IPS DF 6.9 (cell line): Measurements from ENCODE around the gene CCDC57.

Source experiments
- DNase-seq: peaks from one replicate; pipeline ENCODE4 v3.0.0-alpha.2; 2013; ENCODE audit warnings: low read depth, low spot score
- H3K27ac ChIP-seq: one replicate; pipeline ENCODE4 v1.5.1; 2013; ENCODE audit warnings: low read length, control low read depth
- H3K27me3 ChIP-seq: 2 replicates; pipeline ENCODE4 v1.6.1; 2013; ENCODE audit warnings: mild to moderate bottlenecking, low read length; ENCODE audit not compliant: control insufficient read depth, insufficient read depth
- H3K36me3 ChIP-seq: 2 replicates; pipeline ENCODE4 v1.6.1; 2013; ENCODE audit warnings: low read length; ENCODE audit not compliant: control insufficient read depth, insufficient read depth
- H3K4me1 ChIP-seq: 2 replicates; pipeline ENCODE4 v1.6.1; 2013; ENCODE audit warnings: low read length; ENCODE audit not compliant: control insufficient read depth, insufficient read depth
- H3K4me3 ChIP-seq: 2 replicates; pipeline ENCODE4 v1.5.1; 2013; ENCODE audit warnings: mild to moderate bottlenecking, low read length
- H3K9me3 ChIP-seq: 2 replicates; pipeline ENCODE4 v1.6.1; 2013; ENCODE audit warnings: low read length, inconsistent platforms; ENCODE audit not compliant: control insufficient read depth, insufficient read depth
- WGBS: extraction: QIAGEN DNeasy Blood & Tissue Kit; methylation state at CpG from one replicate; pipeline ENCODE4 v1.1.7; 2013; ENCODE audit warnings: mixed read lengths, missing lambda C conversion rate; ENCODE audit not compliant: insufficient read length, insufficient coverage; 5-methylcytosine and 5-hydroxymethylcytosine counted together

CCDC57 gene

DNA sequence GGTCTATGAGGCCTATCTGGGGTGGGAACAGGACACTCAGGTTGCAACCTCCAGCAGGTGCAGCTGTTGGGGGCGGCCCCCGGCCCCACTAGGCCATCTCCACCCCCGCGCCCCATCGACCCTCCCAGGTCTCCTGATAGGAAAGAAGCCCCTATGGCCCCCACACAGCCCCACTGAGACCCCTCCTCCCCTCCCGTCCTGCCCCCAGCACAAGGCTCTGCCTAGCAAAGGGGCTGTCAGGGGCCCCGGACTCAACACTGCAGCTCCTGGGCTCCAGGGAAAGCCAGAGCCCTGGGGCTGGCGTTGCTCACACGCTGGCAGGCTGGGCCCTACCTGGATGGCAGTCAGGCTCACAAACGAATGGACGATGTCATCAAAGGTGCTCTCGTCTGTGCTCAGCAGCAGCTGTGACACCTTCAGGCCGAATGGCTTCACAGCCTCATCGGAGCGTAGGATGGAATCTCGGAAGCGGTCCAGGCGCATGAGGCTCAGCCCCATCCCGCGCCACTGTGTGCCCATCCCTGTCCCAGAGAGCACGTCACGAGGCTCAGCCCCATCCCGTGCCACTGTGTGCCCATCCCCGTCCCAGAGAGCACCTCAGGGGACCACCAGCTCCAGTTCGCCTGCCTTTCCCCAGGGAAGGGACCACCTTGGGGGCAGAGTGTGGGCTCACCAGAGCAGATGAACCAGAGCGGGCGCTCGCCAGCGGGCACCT is 121.9 kb downstream of the CCDC57 start:
- H3K4me1 ChIP-seq = peaks cover 1% of the 10 kb centered on the region; the same call in 1 of the 2 replicates
- no peak overlapping the region for H3K27ac ChIP-seq
- no peaks in the 10 kb centered on the region for H3K27me3 ChIP-seq
- no peak for DNase-seq
- no peaks in the 10 kb centered on the region for H3K9me3 ChIP-seq
- no peak overlapping the region for H3K4me3 ChIP-seq
- H3K36me3 ChIP-seq = peaks cover 94% of the 10 kb centered on the region
- WGBS = no CpG with 5 or more reads among the region's 29 CpGs

DNA sequence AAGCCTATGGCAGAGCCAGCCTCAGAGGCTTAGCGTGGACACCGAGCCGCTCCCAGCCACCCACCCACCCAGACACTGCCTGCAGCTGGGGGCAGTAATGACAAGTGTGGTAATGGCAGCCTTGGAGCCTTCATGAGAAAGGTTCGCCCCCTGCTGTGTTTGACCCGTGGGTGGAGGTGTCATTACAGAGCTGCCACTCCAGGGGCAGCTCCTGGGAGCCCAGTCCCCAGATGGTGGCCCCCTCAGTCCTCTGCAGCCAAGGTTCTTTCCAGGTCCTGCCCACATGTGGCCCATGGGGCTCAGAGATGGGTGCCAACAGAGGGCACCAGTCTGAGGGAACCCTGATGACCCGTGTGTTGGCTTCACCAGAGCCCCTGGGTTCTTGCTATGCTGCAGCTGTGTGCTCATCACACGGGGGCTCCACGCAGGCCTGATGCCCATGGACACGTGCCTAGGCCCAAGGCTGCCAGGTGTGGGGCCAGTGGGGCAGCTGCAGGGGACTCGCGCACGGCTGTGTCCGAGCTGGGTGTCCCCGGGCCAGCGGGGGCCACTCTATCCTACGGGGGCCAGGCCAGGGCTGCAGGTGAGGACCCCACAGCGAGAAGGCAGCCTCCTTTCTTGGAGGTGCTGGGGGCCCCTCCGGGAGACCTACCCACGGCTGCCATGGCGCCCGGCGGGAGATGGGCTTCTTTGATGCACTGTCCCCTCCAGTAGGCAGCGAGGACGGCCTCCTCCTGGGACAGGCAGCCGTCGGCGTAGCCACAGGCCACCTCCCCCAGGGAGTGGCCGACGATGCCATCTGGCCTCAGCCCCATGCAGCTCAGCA is 122.7 kb downstream of the CCDC57 start:
- no peaks in the 10 kb centered on the region for H3K4me1 ChIP-seq
- DNase-seq = no peak
- no peak overlapping the region for H3K4me3 ChIP-seq
- H3K36me3 ChIP-seq = peaks cover 95% of the 10 kb centered on the region
- no CpG with 5 or more reads among the region's 29 CpGs for whole genome bisulfite sequencing
- no peaks in the 10 kb centered on the region for H3K27me3 ChIP-seq
- H3K9me3 ChIP-seq = no peaks in the 10 kb centered on the region
- no peak overlapping the region for H3K27ac ChIP-seq

DNA sequence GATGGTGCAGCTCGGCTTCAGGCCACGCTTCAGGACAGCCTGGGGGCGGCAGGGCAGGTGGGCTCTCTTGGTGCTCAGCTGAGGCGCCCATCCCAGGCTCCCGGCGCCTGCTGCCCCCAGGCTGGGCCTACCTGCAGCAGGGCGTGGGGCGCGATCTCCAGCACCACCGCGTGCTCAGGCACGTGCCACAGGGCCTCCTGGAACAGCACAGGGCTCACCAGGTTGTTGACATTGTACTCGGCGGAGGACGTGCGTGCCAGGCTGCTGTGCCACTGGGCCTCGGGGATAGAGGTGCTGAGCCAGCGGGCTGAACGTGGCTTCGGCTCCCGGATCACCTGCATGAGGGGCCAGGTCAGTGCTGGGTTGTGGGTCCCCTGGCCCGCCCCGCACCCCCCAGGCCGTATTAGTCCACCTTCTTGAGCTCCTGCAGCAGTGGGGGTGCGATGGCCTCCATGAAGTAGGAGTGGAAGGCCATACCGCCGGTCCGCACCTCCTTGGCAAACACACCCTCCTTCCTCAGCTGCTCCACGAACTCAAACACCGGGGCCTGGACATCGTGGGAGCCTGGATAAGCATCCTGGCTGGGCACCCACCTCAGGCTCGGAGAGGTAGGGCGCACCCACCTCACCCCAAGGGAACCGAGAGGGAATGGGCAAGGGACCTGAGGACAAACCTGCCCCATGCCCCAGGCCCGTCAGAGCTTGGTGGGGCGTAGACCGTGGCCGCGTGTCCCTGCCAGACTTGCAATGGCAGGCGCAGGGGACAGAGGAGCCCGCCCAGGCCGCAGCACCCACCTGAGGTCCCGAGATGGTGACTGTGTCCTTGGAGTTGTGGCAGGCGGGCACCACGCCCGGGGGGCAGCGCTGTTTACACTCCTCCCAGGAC is 123.6 kb downstream of the CCDC57 start:
- Histone ChIP-seq H3K36me3 (peaks cover 99% of the 10 kb centered on the region), H3K27ac (no peak overlapping the region), H3K9me3 (no peaks in the 10 kb centered on the region), H3K4me3 (no peak overlapping the region), H3K27me3 (no peaks in the 10 kb centered on the region), H3K4me1 (no peaks in the 10 kb centered on the region)
- no peak for DNase-seq
- WGBS = no CpG with 5 or more reads among the region's 47 CpGs

DNA sequence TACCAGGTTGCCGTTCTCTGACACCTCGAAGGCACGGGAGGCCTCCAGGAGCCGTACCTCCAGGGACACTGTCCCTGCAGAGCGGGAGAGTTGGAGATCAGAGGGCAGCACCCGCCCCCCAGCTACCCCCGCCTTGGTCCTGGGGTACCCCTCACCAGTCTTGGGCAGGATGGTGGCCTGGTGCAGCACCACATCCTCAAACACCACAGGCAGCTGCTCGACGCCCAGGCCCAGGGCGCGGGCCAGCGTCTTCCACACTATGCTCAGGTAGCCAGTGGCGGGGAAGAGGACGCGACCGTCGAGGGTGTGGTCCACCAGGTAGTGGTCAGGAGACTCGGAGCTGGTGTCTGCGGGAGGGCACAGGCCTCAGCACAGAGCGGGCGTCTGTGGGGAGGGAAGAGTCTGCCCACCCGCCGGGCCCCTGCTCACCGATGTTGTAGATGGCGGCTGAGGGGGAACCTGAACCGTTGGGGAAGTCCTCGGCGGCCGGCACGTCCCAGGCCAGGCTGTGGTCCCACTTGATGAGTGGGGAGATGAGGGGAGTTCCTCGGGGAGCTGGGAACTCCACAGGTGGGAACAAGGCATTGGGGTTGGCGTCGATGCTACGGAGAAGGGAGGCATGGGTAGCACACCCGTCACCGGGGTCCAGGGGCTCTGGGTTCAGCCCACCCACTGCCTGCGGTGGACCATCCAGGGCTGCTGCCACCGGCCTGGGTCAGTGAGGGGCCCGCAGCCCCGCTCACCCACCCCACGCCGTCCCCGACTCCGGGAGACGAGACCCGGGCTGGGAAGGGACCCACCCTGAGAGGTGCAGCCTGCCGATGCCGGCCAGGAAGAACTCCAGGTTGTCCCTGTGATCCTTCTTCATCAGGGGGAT is 124.4 kb downstream of the CCDC57 start:
- DNase-seq = no peak
- H3K36me3 ChIP-seq = peaks cover 99% of the 10 kb centered on the region
- H3K4me3 ChIP-seq = no peak overlapping the region
- H3K4me1 ChIP-seq = no peaks in the 10 kb centered on the region
- no peak overlapping the region for H3K27ac ChIP-seq
- H3K9me3 ChIP-seq = no peaks in the 10 kb centered on the region
- H3K27me3 ChIP-seq = no peaks in the 10 kb centered on the region
- no CpG with 5 or more reads among the region's 48 CpGs for WGBS

DNA sequence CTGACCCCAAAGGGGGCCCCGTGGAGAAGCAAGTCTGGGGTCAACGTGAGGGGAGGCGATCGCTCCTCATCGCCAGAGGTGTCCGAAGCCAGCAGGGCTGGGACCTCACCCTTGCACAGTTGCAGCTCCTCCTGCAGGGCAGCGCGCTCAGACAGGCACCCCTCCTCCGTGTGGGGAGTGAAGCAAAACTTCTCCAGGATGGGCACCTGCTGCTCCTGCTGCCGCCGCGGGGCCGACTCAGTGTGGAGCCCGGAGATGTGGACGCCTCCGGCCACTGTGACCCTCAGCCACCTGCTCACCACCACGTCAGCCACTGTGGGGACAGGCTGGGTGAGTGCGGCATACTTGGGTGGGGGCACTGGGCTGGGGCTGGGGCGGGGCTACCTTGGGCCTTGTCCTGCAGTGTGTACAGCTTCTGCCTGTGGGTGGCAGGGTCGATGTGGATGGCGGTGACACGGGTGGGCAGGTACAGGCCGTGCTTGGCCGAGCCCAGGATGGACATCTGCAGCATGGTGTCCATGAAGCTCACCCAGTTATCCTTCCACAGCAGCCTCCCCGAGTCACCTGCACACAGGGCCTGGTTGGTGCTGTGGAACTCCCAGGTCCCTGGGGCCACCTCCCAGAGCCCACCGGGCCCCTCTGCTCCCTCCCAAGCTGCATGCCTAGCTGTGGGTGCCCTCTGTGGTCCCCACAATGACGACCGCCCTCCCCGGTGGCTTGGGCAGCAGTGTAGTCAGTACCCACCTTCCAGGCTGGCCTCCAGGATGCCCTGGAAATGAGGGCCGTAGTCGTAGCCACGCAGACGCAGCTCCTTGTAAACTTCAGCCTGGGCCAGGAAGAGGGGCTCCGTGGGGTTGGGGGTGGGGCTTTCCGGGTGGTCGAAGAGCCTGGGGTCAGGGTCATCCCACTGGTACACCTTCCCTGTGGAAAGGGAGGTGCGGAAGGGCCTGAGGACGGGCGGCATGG is 125.4 kb downstream of the CCDC57 start:
- H3K27ac ChIP-seq = no peak overlapping the region
- H3K27me3 ChIP-seq = no peaks in the 10 kb centered on the region
- no peaks in the 10 kb centered on the region for H3K9me3 ChIP-seq
- H3K4me3 ChIP-seq = no peak overlapping the region
- no peak for DNase-seq
- peaks cover 99% of the 10 kb centered on the region for H3K36me3 ChIP-seq
- no CpG with 5 or more reads among the region's 39 CpGs for WGBS
- no peaks in the 10 kb centered on the region for H3K4me1 ChIP-seq

DNA sequence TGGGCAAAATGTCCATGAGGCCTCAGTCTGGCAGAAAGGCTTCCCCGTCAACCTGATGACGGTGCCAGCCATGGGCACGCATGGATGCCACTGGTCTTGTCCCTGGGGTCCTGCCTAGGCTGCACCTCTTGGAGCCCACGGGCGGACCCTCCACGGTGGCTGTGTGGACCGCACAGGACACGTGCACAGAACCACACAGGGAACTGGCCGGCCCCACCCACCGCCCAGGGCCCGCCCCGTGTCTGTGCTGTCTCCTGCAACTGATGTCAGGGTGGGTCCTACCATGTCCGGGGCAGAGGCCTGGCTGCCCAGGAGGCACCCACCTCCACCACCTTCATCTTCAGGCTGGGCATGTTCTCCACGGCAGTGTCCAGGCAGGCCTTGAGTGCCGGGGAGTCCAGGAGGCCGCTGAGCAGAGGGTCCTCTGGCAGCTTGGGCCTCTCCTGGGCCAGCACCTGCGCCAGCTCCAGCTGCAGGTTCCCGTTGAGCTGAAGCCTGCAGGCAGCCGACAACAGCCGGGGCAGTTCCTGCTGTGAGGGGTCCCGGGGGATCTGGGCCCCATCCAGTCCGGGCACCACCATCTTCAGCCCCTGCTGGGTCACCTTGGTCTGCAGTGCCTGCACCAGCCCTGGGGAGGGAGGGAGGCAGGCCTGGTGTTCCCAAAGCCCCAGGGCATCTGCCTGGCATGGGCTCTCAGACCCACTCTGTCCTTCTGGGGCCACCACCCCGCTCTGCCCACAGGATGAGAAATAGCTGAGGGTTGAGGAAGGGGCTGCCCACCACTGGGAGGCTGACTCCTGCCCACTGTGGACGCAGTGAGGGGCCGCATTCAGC is 126.5 kb downstream of the CCDC57 start:
- H3K4me1 ChIP-seq = no peaks in the 10 kb centered on the region
- no peaks in the 10 kb centered on the region for H3K27me3 ChIP-seq
- H3K36me3 ChIP-seq = peaks cover 99% of the 10 kb centered on the region
- no peak overlapping the region for H3K4me3 ChIP-seq
- DNase-seq = no peak
- H3K27ac ChIP-seq = no peak overlapping the region
- no peaks in the 10 kb centered on the region for H3K9me3 ChIP-seq
- no CpG with 5 or more reads among the region's 25 CpGs for WGBS

DNA sequence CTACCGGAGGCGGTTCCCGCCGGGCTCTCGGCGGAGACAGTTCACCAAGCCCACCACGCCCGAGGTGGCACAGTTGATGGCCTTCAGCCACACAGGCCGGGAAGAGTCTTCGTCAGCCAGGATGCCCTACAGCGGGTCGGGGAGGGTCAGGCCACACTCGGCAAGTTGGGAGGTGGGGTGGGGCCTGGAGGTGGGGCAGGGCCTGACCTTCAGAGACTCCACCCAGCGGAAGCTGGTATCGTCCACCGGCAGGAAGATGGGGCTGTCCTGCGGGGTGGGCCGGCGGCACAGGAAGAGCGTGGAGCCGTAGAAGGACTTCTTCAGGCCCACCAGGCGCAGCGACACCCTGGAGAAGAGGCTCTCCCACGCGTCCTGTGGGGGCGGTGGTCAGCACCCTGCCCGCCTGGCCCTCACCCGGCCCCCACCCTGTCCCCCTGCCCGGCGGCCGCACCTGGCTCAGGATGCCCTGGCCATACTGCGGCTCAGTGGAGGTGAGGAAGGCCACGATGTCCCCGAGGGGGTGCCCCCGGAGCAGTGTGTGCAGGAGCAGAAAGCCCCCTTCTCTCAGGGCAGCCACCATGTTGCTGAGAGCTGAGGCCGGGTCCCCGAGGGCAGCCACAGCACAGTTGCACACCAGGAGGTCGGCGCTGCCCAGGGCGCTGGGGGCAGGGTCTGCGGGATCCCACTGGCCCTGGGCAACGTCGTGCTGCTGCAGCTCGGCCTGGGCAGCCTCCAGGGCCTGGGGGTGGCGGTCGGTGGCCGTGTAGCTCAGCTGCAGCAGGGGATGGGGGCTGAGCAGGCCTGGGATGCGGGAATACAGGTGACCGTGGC is 127.4 kb downstream of the CCDC57 start:
- Histone ChIP-seq H3K4me1 (no peaks in the 10 kb centered on the region), H3K27me3 (no peaks in the 10 kb centered on the region), H3K27ac (no peak overlapping the region), H3K4me3 (no peak overlapping the region), H3K36me3 (peaks cover 99% of the 10 kb centered on the region), H3K9me3 (no peaks in the 10 kb centered on the region)
- no peak for DNase-seq
- WGBS = no CpG with 5 or more reads among the region's 49 CpGs

DNA sequence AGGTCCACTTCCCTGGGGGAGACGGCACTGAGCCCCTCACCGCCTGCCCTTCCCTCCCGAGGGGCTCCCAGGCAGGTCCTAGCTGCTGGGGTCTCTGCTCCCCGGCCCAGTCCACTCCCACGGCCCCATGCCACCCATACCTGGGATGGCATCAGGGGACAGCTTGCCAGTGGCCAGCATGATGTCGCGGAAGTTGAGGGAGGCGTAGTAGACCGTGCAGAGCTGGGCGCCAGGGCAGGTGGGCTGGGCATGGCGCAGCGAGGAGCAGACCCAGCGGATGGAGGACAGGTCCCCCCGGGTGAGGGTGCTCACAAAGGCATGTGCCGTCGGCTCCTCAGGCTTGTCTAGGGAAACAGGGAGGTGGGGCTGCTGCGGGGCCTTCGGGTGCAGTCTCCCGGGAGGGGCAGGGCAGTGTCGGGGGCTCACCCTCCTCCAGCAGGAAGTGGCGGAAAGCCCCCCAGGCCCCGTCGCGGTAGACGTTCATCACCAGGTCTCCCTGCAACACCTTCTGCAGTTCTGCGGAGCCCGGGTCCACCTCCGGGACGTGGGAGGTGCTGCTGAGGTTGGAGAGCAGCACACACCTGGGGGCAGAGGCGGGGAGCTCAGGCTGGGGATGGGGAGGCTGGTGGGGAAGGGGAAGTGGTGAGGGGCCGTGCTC is 128.1 kb downstream of the CCDC57 start:
- H3K27me3 ChIP-seq = no peaks in the 10 kb centered on the region
- peaks cover 96% of the 10 kb centered on the region for H3K36me3 ChIP-seq
- WGBS = no CpG with 5 or more reads among the region's 31 CpGs
- no peaks in the 10 kb centered on the region for H3K4me1 ChIP-seq
- no peak overlapping the region for H3K27ac ChIP-seq
- no peak for DNase-seq
- no peak overlapping the region for H3K4me3 ChIP-seq
- no peaks in the 10 kb centered on the region for H3K9me3 ChIP-seq
